ENCODE data around the gene TRPV5. TPM values are rescaled to one million over a fixed set of nuclear protein-coding genes. Genes with fewer than 3 reads are reported as not detected.

TRPV5 gene
- total and polyA plus RNA-seq, 2 of the 4 experiments (the other 2 are of a cell fraction): not detected

- Histone ChIP-seq H3K4me1 (ENCODE audit: control insufficient read depth, insufficient read depth, low read length) (no peaks in the 10 kb centered on the region), H4K5ac (ENCODE audit: low read depth, low read length) (no peak overlapping the region), H3K4ac (ENCODE audit: low read depth, low read length) (no peak overlapping the region), H2AK5ac (ENCODE audit: low read depth, low read length) (no peak overlapping the region), H3K9me3 (ENCODE audit: control insufficient read depth, insufficient read depth, low read length) (peaks cover 4% of the 10 kb centered on the region; the same call in 1 of the 2 replicates), H4K8ac (ENCODE audit: low read depth in 2 of 2, low read length in 2 of 2) (no peak overlapping the region), H2BK20ac (ENCODE audit: low read depth, low read length) (no peak overlapping the region), H3K36me3 (ENCODE audit: control insufficient read depth, insufficient read depth, low read length) (no peaks in the 10 kb centered on the region), H2AK9ac (replicated peaks; ENCODE audit: low read depth, low read length, poor library complexity) (no peak overlapping the region), H3K79me1 (ENCODE audit: low read depth in 1 of 2, low read length in 2 of 2) (no peaks in the 10 kb centered on the region), H4K20me1 (ENCODE audit: insufficient read depth, low read length) (no peaks in the 10 kb centered on the region), H3K56ac (ENCODE audit: extremely low read depth, insufficient read depth, low read length) (no peak overlapping the region), H3K9ac (ENCODE audit: low read depth, low read length) (no peak overlapping the region), H2BK120ac (ENCODE audit: low read depth, low read length) (no peak overlapping the region), H2BK5ac (ENCODE audit: low read depth, low read length, poor library complexity, severe bottlenecking) (no peak overlapping the region), H3K4me3 (ENCODE audit: insufficient read depth, low read depth, low read length) (no peak overlapping the region), H3K23ac (ENCODE audit: low read depth, low read length) (no peak overlapping the region), H3K18ac (ENCODE audit: low read depth, low read length) (no peak overlapping the region), H3K14ac (replicated peaks; ENCODE audit: low read depth, low read length) (no peak overlapping the region), H3K4me2 (ENCODE audit: low read depth, low read length) (no peak overlapping the region), H2AFZ (replicated peaks; ENCODE audit: low read length, poor library complexity) (no peak overlapping the region), H3K9me1 (ENCODE audit: insufficient read depth, low read length) (no peaks in the 10 kb centered on the region), H3K27ac (ENCODE audit: insufficient read depth, low read length) (no peak overlapping the region), H4K91ac (ENCODE audit: insufficient read depth, low read depth, low read length) (no peak overlapping the region), H3K27me3 (ENCODE audit: control insufficient read depth, insufficient read depth, low read length) (no peaks in the 10 kb centered on the region), H2BK15ac (ENCODE audit: low read depth, low read length) (no peak overlapping the region)
- ATAC-seq (ENCODE audit: low read depth) (no peak), DNase-seq (no peak)
- ChIA-PET CTCF (no interaction called here), POLR2A (ENCODE audit: unreplicated experiment) (no interaction called here)
- TF ChIP-seq RFX5 (IDR thresholded peaks at IDR 0.05; ENCODE audit: low read depth, low read length): no peak
- TF ChIP-seq RCOR1 (IDR thresholded peaks at IDR 0.05; ENCODE audit: insufficient replicate concordance, low read length): no peak
- TF ChIP-seq FOS (IDR thresholded peaks at IDR 0.05; ENCODE audit: low read depth, low read length): no peak
- no peak for TF ChIP-seq CHD1 (IDR thresholded peaks at IDR 0.05; ENCODE audit: low read depth, low read length)
- no peak for TF ChIP-seq USF2 (IDR thresholded peaks at IDR 0.05; ENCODE audit: low read depth, low read length)
- TF ChIP-seq POLR2A (IDR thresholded peaks at IDR 0.05; ENCODE audit: low read depth, low read length): no peak
- dilution Hi-C loops (cut with HindIII; ENCODE audit: low sequenced_read_pairs, unreplicated experiment): no loop called here
- no CpG with 5 or more reads among the region's 3 CpGs for WGBS, 2 experiments (ENCODE audit: extremely low coverage in 2 of 2, insufficient read length in 1 of 2)
- in situ Hi-C loops (cut with MboI; ENCODE audit: low sequenced_read_pairs): no loop called here
- no TSS peak for BruUV-seq (replicated peaks)
- intact Hi-C loops (cut with micrococcal nuclease): no loop called here
Measured at GRCh38 chr7:142974626-142975025, 41.1 kb upstream of the TRPV5 start.
